Measurements from ENCODE around the gene PBXIP1. TPM values are rescaled to one million over a fixed set of nuclear protein-coding genes. Genes with fewer than 3 reads are reported as not detected.

The PBXIP1 gene
- total RNA-seq, 1 experiment from 2014 or later, result 21.6 TPM

- H4K91ac ChIP-seq (ENCODE audit: insufficient read length, low read depth, low read length), result no peak overlapping the region
- H3T11ph ChIP-seq (ENCODE audit: low read length), result no peak overlapping the region
- no peak overlapping the region for H3K9ac ChIP-seq (ENCODE audit: extremely low read depth, insufficient read length, low read length)
- H3K27me3 Mint-ChIP-seq (ENCODE audit: low read depth), result no peaks in the 10 kb centered on the region; the same call in 1 of the 2 replicates
- H3K4ac ChIP-seq (ENCODE audit: low read depth, low read length), result no peak overlapping the region
- H3K4me1 Mint-ChIP-seq, result peaks cover 37 to 40% of the 10 kb centered on the region in 2 experiments
- no peak overlapping the region for H2BK15ac ChIP-seq (ENCODE audit: low read depth, low read length)
- H2BK5ac ChIP-seq (ENCODE audit: insufficient read length, low read length), result no peak overlapping the region
- no peak overlapping the region for H2BK120ac ChIP-seq (ENCODE audit: low read depth, low read length, poor library complexity, severe bottlenecking)
- no peaks in the 10 kb centered on the region for H3K79me1 ChIP-seq (ENCODE audit: insufficient read depth, low read depth, low read length, poor library complexity, severe bottlenecking)
- WGBS (ENCODE audit: extremely low coverage, insufficient read length, low lambda C conversion rate), result no CpG with 5 or more reads among the region's 1 CpG
- H3K23me2 ChIP-seq (ENCODE audit: insufficient read length, low read depth, low read length, poor library complexity, severe bottlenecking), result peaks cover 11% of the 10 kb centered on the region
- H3K36me3 Mint-ChIP-seq (ENCODE audit: insufficient read depth in 1 of 3, low read depth in 3 of 3), result no peaks in the 10 kb centered on the region; a peak in 1 of 7 replicates
- H3K4me1 ChIP-seq (ENCODE audit: insufficient read depth, low read length), result peaks cover 3% of the 10 kb centered on the region
- H3K14ac ChIP-seq (ENCODE audit: insufficient read depth, low read length), result no peak overlapping the region
- H2BK20ac ChIP-seq (ENCODE audit: low read depth, low read length, poor library complexity, severe bottlenecking), result no peak overlapping the region
- no peak overlapping the region for H2AK5ac ChIP-seq (ENCODE audit: insufficient read length, low read length)
- no peaks in the 10 kb centered on the region for H3K27me3 ChIP-seq (ENCODE audit: insufficient read depth, low read length)
- no peak overlapping the region for H3K27ac ChIP-seq (ENCODE audit: insufficient read length, low read depth, low read length)
- no peaks in the 10 kb centered on the region for H4K20me1 ChIP-seq (ENCODE audit: control insufficient read depth, insufficient read depth, insufficient read length)
- H3K9me3 ChIP-seq (ENCODE audit: control insufficient read depth, low read depth, low read length), result no peaks in the 10 kb centered on the region
- no peak overlapping the region; a peak in 1 of 5 replicates for H3K4me3 Mint-ChIP-seq
- no peak overlapping the region for H4K8ac ChIP-seq (replicated peaks; ENCODE audit: insufficient read length, low read depth, low read length)
- H3K56ac ChIP-seq (ENCODE audit: insufficient read length, low read depth, low read length), result no peak overlapping the region
- H2AFZ ChIP-seq (ENCODE audit: low read length), result no peak overlapping the region
- no peak for TF ChIP-seq CTCF (conservative IDR thresholded peaks at IDR 0.05)
- H3K18ac ChIP-seq (ENCODE audit: insufficient read length, low read depth, low read length), result no peak overlapping the region
- H3K79me2 ChIP-seq (ENCODE audit: insufficient read depth, low read length), result no peaks in the 10 kb centered on the region
- no peak overlapping the region for H4K5ac ChIP-seq (ENCODE audit: insufficient read length, low read depth, low read length)
- no peak overlapping the region for H2BK12ac ChIP-seq (ENCODE audit: insufficient read length, low read depth, low read length)
- peak overlapping the region in 1 of 3 experiments; percentile 48; a peak in 1 of 7 replicates for H3K27ac Mint-ChIP-seq
- DNase-seq, result no peak
- no peak overlapping the region for H3K23ac ChIP-seq (ENCODE audit: insufficient read length, low read depth, low read length)
- H3K9me3 Mint-ChIP-seq, result no peaks in the 10 kb centered on the region; a peak in 2 of 5 replicates
- H3K4me2 ChIP-seq (ENCODE audit: insufficient read depth, insufficient read length, low read length), result no peak overlapping the region
Observed at GRCh38 chr1:154940213-154940560, 15.7 kb downstream of the PBXIP1 start.

Data from H9 (cell line).